ENCODE data around the gene CD14.

The CD14 gene

GRCh38 chr5:140588311-140589070 lies 44.5 kb downstream of the CD14 start:
- Histone ChIP-seq H3K9me3 (ENCODE audit: control insufficient read depth, low read length) (no peaks in the 10 kb centered on the region), H3K36me3 (ENCODE audit: control insufficient read depth, insufficient read depth, low read length) (no peaks in the 10 kb centered on the region), H3K4me1 (ENCODE audit: control insufficient read depth, insufficient read depth, low read length) (no peaks in the 10 kb centered on the region), H3K9ac (ENCODE audit: low read length) (no peak overlapping the region), H3K4me3 (ENCODE audit: low read length) (no peak overlapping the region), H3K27me3 (ENCODE audit: control insufficient read depth, insufficient read depth, low read length) (no peaks in the 10 kb centered on the region)

- no peaks in the 10 kb centered on the region for H3K9me3 ChIP-seq (ENCODE audit: control insufficient read depth, low read length)
- no peak overlapping the region for H3K4me3 ChIP-seq (ENCODE audit: low read length)
- no peaks in the 10 kb centered on the region for H3K36me3 ChIP-seq (ENCODE audit: control insufficient read depth, insufficient read depth, low read length)
- no peaks in the 10 kb centered on the region for H3K27me3 ChIP-seq (ENCODE audit: control insufficient read depth, insufficient read depth, low read length)
- H3K4me1 ChIP-seq (ENCODE audit: control insufficient read depth, insufficient read depth, low read length): no peaks in the 10 kb centered on the region
- H3K9ac ChIP-seq (ENCODE audit: low read length): no peak overlapping the region
Measured at GRCh38 chr5:140587495-140587894, 45.5 kb downstream of the CD14 start.

Measured in mucosa of stomach (tissue), 1 donor.